ENCODE data around the gene LMAN2. TPM values are rescaled to one million over a fixed set of nuclear protein-coding genes. Genes with fewer than 3 reads are reported as not detected.
A peak's percentile ranks its signal among the peaks of the same experiment; 100 is the strongest.

The LMAN2 gene
- total RNA-seq, 6 donors from 2014 or later: 134 to 263 (median 177) TPM

- no peak overlapping the region for H3K27ac ChIP-seq
- no peaks in the 10 kb centered on the region for H3K9me3 ChIP-seq
- H3K4me1 ChIP-seq: peaks cover 22 to 53% (median 45%) of the 10 kb centered on the region in 4 donors
- no peak overlapping the region for H3K4me3 ChIP-seq
- DNase-seq (no peak), ATAC-seq (ENCODE audit: low FRiP score in 2 of 2) (no peak)
- no peaks in the 10 kb centered on the region for H3K27me3 ChIP-seq
- WGBS, 2 donors: 68 to 88% methylated on average over 2 to 3 of the region's 3 CpGs
- no peak for TF ChIP-seq CTCF (IDR thresholded peaks at IDR 0.05)
- TF ChIP-seq POLR2AphosphoS5 (IDR thresholded peaks at IDR 0.05): no peak
- no peak for TF ChIP-seq POLR2A (IDR thresholded peaks at IDR 0.05)
- H3K36me3 ChIP-seq: no peaks in the 10 kb centered on the region
These were observed 8.4 kb upstream of the LMAN2 start for GRCh38 chr5:177359860-177360259.

- peak overlapping the region in 1 of 4 donors; percentile 60 for H3K4me3 ChIP-seq
- DNase-seq (no peak), ATAC-seq (ENCODE audit: low FRiP score in 2 of 2) (no peak)
- no peaks in the 10 kb centered on the region for H3K9me3 ChIP-seq
- peaks cover 22 to 53% (median 45%) of the 10 kb centered on the region in 4 donors for H3K4me1 ChIP-seq
- TF ChIP-seq CTCF (IDR thresholded peaks at IDR 0.05) (no peak), EP300 (IDR thresholded peaks at IDR 0.05) (no peak), POLR2AphosphoS5 (IDR thresholded peaks at IDR 0.05) (no peak), POLR2A (IDR thresholded peaks at IDR 0.05) (no peak)
- 71 to 81% methylated on average over 3 to 6 of the region's 6 CpGs for WGBS, 2 donors
- H3K27ac ChIP-seq: no peak overlapping the region
- no peaks in the 10 kb centered on the region for H3K27me3 ChIP-seq
- no peaks in the 10 kb centered on the region for H3K36me3 ChIP-seq
These were observed 8.0 kb upstream of the LMAN2 start for GRCh38 chr5:177359451-177359851.

- WGBS, 2 donors: 33% methylated on average over 5 of the region's 5 CpGs; no CpG with 5 or more reads in 1 of the 2 donors
- Histone ChIP-seq H3K27me3 (no peaks in the 10 kb centered on the region), H3K36me3 (no peaks in the 10 kb centered on the region), H3K4me3 (peak overlapping the region in 3 of 4 donors; percentile 46 to 60 (median 55)), H3K27ac (peak overlapping the region in 3 of 4 donors; percentile 77 to 85 (median 81)), H3K4me1 (peaks cover 17 to 44% (median 36%) of the 10 kb centered on the region in 4 donors), H3K9me3 (no peaks in the 10 kb centered on the region)
- DNase-seq (no peak), ATAC-seq (ENCODE audit: low FRiP score in 2 of 2) (no peak)
- TF ChIP-seq EP300 (IDR thresholded peaks at IDR 0.05) (no peak), POLR2A (IDR thresholded peaks at IDR 0.05) (no peak), POLR2AphosphoS5 (IDR thresholded peaks at IDR 0.05) (no peak), CTCF (IDR thresholded peaks at IDR 0.05) (no peak)
These were observed 6.9 kb upstream of the LMAN2 start for GRCh38 chr5:177358370-177358819.

GRCh38 chr5:177357459-177358351, 6.2 kb upstream of the LMAN2 start, which contains the start of gene RGS14:
Gene RGS14, plus strand, starts transcription at chr5:177357924. Its CDS starts 101 bp downstream, at chr5:177358025.
- Histone ChIP-seq H3K4me1 (peaks cover 13 to 37% (median 30%) of the 10 kb centered on the region in 4 donors), H3K4me3 (peak within 1 kb of the TSS; percentile 20 to 60 (median 50)), H3K27ac (peak within 1 kb of the TSS; percentile 44 to 85 (median 79)), H3K9me3 (no peaks in the 10 kb centered on the region), H3K27me3 (no peaks in the 10 kb centered on the region), H3K36me3 (no peaks in the 10 kb centered on the region)
- DNase-seq (peak; percentile 64 to 89), ATAC-seq (ENCODE audit: low FRiP score in 2 of 2) (peak; percentile 79 to 87)
- TF ChIP-seq CTCF (IDR thresholded peaks at IDR 0.05): no peak
- peak in 1 of 4 donors; percentile 29 for TF ChIP-seq POLR2A (IDR thresholded peaks at IDR 0.05)
- 10 to 41% methylated on average over 6 to 37 of the region's 37 CpGs for WGBS, 2 donors
